ENCODE data around the gene ADAMTS2.

ADAMTS2 gene

GRCh38 chr5:179310439-179311090 is 34.7 kb downstream of the ADAMTS2 start:
- DNase-seq, result no peak

DNA sequence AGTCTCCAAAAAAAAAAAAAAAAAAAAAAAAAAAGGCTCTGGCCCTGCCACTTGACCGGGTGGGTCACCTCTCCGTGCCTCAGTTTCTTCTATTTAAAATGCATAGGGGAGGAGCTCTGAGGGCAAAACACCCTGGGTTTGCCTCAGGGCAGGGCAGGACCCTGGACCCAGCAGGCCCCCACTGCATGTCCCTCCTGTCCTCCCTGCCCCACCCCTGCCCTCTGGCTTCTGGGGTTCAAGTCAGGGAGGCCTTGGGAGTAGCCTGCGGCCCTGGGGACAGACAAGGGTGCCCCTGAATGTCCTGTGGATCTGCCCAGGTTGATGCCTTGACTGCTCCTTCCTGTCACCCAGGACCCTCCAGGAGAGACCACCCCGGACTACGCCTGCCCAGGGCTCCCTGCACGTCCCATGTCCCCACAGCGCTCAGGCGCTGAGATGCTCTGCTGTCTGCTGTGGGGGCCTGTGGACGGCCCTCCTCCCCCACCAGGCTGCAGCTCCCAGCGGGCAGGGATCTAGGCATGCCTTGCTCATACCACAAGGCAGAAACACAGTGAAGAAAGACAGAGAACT is 35.4 kb downstream of the ADAMTS2 start:
- DNase-seq, result no peak

- no peak for DNase-seq
Observed at GRCh38 chr5:179309383-179309670, 35.9 kb downstream of the ADAMTS2 start.

DNA sequence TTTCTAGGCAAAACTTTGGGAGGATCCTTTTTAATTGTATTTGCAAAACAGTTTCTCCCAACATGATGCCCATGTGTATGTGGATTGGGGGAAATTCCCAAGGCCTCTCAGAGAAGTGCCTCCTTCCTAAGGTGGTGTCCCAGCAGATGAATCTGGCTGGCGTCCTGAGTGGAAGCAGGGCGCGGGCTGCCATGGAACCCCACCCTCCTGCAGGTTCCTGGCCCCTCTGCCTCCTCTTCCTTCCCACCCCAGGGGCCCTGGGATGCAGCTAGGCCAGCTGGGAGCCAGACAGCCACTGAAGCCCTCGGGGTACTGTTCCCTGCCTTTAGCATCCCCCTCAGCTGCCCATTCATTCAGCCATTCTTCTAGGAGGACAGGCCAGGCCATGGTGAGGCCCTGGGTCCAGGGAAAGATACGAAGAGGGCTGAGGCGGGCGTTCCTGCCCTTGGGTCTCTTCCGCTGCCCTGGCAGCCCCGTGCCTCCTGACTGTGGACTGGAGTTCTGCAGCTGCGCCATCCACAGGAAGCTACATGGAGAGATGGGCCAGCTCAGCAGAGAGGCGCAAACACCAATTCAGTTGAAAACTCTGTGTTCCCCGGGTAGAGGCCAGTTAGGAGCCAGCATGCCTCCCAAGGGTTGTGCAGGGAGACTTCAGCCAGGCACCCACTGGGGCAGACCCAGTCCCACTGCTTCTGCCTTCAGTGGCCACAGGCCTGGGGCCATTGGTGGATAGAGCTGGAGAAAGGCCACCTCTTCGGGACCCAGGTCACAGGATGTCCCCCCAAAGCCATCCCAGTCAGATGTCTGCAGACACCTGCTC is 36.5 kb downstream of the ADAMTS2 start:
- DNase-seq, result no peak

GRCh38 chr5:179307931-179308471 is 37.3 kb downstream of the ADAMTS2 start:
- DNase-seq, result no peak

DNA sequence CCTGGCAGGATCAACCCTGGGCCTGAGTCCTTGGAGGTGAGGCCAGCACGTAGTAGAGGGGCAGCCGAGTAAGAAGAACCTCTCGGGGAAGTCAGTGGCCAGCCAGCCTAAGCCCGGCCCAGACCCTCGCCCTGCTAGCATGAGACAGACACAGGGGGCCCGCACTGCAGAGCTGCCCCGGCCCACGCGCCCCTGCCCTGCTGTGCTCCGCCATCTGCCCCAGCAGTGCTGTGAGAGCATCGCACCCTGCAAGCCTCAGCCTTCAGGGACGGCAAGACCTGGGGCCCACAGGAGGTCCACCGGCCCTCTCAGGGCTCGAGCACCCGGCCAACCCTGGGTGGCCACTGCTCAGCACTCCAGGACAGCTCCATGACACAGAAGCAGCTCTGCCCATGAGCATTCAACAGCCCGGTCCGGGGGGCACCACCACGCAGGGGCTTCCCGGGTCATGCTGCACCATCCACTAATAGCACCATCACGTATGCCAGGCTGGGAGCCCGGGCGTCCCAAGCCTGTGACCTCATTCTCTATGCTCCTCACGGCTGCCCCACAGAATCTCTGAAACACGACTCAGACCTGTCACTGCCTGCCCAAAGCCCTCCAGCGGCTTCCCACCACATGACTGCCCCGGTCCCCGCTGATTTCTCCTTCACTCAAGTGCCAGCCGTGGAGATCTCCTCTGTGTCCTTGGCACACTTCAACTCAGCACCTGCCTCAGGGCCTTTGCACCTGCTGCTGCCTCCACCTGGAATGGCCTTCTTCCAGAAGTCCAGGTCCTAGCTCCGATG is 38.1 kb downstream of the ADAMTS2 start:
- DNase-seq, result no peak

- no peak for DNase-seq
Observed at GRCh38 chr5:179306191-179307012, 38.9 kb downstream of the ADAMTS2 start.

- DNase-seq, result no peak
Observed at GRCh38 chr5:179304871-179305270, 40.4 kb downstream of the ADAMTS2 start.

DNA sequence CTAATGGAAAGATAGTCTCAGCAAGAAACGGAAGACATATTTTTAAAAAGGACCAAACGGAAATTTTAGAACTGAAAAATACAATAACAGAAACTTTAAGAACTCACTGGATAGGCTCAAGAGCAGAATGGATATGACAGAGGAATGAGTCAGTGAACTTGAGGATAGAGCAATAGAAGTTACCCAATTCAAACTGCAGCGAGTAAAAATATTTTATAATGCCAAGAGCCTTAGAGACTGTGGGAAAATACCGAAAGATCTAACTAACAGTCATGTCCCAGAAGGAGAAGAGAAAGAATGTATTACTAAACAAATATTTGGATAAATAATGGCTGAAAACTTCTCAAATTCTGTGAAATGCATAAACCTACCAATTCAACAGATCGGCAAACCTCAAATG is 40.8 kb downstream of the ADAMTS2 start:
- DNase-seq, result no peak

- DNase-seq, result no peak
Observed at GRCh38 chr5:179303451-179304200, 41.6 kb downstream of the ADAMTS2 start.

GRCh38 chr5:179302499-179303185 is 42.6 kb downstream of the ADAMTS2 start:
- DNase-seq, result no peak

GRCh38 chr5:179301796-179302195 is 43.5 kb downstream of the ADAMTS2 start:
- DNase-seq, result no peak

DNA sequence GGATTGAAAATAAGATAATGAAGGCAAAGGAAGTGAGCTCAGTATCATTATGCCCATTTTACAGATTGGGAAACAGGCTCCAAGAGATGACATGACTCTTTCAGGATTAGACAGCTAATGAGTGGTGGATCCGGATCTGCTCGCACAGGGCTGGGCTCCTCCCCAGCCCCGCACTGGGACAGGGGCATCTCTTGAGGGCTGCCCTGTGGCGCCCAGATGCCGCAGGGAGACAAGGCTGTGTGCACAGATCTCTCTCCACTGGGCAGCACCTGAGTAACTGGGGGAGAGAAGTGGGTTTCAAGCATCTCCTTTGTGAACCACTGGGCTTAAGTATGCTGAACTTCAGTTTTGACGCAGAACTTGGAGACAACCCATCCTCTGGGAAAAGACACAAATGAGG is 43.9 kb downstream of the ADAMTS2 start:
- DNase-seq, result no peak

GRCh38 chr5:179300581-179301180 is 44.6 kb downstream of the ADAMTS2 start:
- DNase-seq, result no peak

GRCh38 chr5:179298181-179298993 is 46.9 kb downstream of the ADAMTS2 start:
- no peak for DNase-seq

DNA sequence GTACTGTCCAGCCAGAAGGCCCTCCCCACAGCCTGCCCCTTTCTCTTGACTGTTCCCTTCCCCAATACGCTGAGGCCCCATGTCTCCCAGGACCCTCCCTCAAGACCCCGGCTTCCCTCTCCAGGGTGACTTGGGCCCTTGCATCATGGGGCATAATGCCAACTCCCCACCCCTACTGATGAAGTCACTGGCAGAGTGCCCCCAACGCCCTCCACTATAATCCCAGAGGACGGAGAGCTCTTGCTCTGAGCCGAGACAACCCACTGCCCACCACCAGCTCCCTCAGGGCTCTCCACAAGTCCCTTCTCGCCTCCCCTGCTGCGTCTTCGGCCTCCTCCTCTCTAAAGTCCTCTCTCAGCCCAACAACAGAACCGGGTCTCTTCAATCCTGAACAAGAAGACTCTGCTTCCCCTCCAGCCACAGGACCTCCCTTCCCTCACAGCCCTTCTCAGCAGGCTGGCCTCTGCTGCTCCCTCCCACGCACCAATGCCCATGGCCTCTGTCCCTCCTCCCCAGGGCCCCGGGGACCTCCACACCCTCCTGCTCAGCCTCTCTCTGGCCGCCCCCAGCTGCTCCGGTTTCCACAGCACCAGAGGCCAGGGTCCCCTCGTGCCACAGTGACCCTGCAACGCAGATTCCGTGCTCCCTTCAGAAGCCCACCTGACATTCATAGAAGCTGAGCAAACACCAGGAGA is 47.6 kb downstream of the ADAMTS2 start:
- DNase-seq, result no peak

DNA sequence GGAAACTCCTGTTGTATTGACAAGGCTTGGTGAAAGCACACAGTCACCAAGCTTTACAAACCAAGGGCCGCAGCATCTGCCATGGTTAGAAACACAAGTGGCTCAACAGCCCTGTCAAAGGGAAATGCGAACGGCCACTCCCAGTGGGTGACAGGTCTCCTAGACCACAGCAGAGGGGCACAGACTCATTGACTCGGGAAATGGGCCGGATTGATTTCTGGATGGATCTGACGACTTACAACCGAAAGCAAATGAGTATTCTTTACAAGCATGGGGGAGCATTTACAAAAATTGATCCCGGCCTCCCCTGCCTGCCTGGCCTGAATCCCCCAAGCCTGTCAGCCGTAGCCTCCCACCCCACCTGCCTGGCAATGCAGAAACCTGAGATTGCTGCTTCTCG is 48.2 kb downstream of the ADAMTS2 start:
- DNase-seq, result no peak

DNA sequence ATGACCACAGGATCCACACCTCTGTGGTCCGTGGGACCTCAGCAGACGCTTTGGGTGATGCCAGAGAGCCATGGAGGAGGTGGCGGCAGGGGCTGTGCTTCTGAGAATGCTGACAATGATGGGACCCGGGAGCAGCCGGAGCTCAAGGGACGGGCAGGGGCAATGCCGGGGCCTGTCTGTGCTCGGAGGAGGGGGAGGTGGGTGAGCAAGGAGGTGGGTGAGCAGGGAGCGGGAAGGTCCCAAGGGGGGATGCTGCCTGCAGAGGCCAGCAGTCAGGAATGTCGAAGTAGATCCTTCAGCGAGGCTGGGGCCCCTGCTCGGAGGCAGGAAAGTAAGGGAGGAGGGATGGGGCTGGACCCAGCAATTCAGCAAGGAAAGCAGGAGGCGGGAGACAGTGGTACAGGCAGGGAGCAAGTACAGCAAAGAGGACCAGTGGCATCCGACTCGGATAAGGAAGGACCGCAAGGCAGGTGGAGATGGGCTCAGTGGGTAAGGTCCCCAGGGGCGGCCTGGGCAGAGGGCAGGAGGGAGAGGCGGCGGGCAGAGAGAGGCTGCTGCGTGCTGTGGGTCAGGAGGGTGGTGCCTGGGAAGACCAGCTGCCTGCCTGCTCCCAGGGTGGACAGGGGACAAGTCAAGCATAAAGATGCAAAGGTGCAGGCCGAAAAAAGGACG is 49.0 kb downstream of the ADAMTS2 start:
- DNase-seq, result no peak

All from NCI-H1930 (cell line).